HCT116 (cell line): ENCODE measurements around the gene ABLIM1. TPM values are rescaled to one million over a fixed set of nuclear protein-coding genes. Genes with fewer than 3 reads are reported as not detected.

Experiments
- ATAC-seq: fragments of 200-7000 bp; cut with Tn5 transposase; 2 replicates; pipeline ENCODE4 v1.9.1; 2020; ENCODE audit warnings: mild to moderate bottlenecking, moderate library complexity
- BruUV-seq: library from RNA; stranded (reverse); fragments of 400-500 nt; replicated peaks from 2 replicates; lab custom pipeline; 2021; lab: Mats Ljungman, UMichigan
- CTCF ChIA-PET: fragments of 300-600 bp; sonication (Branson Sonifier 250); formaldehyde crosslinking; loops from one replicate; lab custom pipeline; 2021; ENCODE audit warnings: antibody characterized with exemption; lab: Charles Lee
- POLR2A ChIA-PET: fragments of 300-600, 350-600 bp; sonication (Branson Sonifier 250); formaldehyde crosslinking; loops from one replicate; lab custom pipeline; 2021; ENCODE audit warnings: antibody characterized with exemption; lab: Charles Lee
- RAD21 ChIA-PET, 2 experiments: fragments of 300-600 bp; sonication (Branson Sonifier 250); formaldehyde crosslinking; loops; one replicate each; lab custom pipeline; 2023; ENCODE audit warnings: low total read pairs in 2 of 2; ENCODE audit not compliant: uncharacterized antibody in 2 of 2, unreplicated experiment in 2 of 2, low non-redundant PET in 1 of 2; lab: Charles Lee
- DNase-seq: peaks from one replicate; pipeline ENCODE4 v3.0.0-alpha.2; 2010; ENCODE audit warnings: low read depth, low spot score
- H2AFZ ChIP-seq: fragments of 200-600 bp; shearing (Covaris generic), sonication (generic); 2 replicates; pipeline ENCODE4 v1.6.1; 2017; ENCODE audit warnings: low read depth, mixed run types, mixed read lengths, antibody characterized with exemption, low read length; ENCODE audit not compliant: poor library complexity, severe bottlenecking
- H3K27ac ChIP-seq: 2 replicates; pipeline ENCODE4 v1.5.1; 2012; ENCODE audit warnings: low read depth, low read length
- H3K27me3 ChIP-seq: fragments of 200-600 bp; sonication (generic); 2 replicates; pipeline ENCODE4 v1.6.1; 2016; ENCODE audit warnings: mixed run types, low read length, mixed read lengths; ENCODE audit not compliant: insufficient read depth
- H3K36me3 ChIP-seq, 2 experiments: fragments of 200-500 bp in 1 of 2; fragments of 200-600 bp in 1 of 2; sonication (Bioruptor generic) in 1 of 2; sonication (generic) in 1 of 2; 2 replicates each; pipeline versions ENCODE4 v1.5.1 to v1.6.1; 2014 to 2016; ENCODE audit warnings: low read length in 2 of 2, inconsistent platforms in 1 of 2, mixed read lengths in 1 of 2, mixed run types in 1 of 2; ENCODE audit not compliant: insufficient read depth in 2 of 2, control insufficient read depth in 1 of 2
- H3K4me1 ChIP-seq, 2 experiments: fragments of 200-600 bp in 1 of 2; sonication (generic) in 1 of 2; 2 replicates each; pipeline versions ENCODE4 v1.5.1 to v1.6.1; 2012 to 2017; ENCODE audit warnings: low read length in 2 of 2, inconsistent platforms in 1 of 2, mild to moderate bottlenecking in 1 of 2, mixed read lengths in 1 of 2, mixed run types in 1 of 2, moderate library complexity in 1 of 2; ENCODE audit not compliant: insufficient read depth in 2 of 2, control insufficient read depth in 1 of 2
- H3K4me2 ChIP-seq: fragments of 200-600 bp; sonication (generic); 2 replicates; pipeline ENCODE4 v1.6.1; 2017; ENCODE audit warnings: mixed run types, low read length, mixed read lengths
- H3K4me3 ChIP-seq, 2 experiments: fragments of 200-600 bp in 1 of 2; sonication (generic) in 1 of 2; replicated peaks in 1 of 2; 2 replicates each; pipeline ENCODE4 v1.5.1; 2011 to 2016; ENCODE audit warnings: low read length in 2 of 2, control low read depth in 1 of 2, low read depth in 1 of 2, mild to moderate bottlenecking in 1 of 2, mixed read lengths in 1 of 2, mixed run types in 1 of 2
- H3K79me2 ChIP-seq: fragments of 200-600 bp; sonication (generic); 2 replicates; pipeline ENCODE4 v1.6.1; 2017; ENCODE audit warnings: mild to moderate bottlenecking, mixed run types, low read length, moderate library complexity, mixed read lengths; ENCODE audit not compliant: insufficient read depth
- H3K9ac ChIP-seq: fragments of 200-600 bp; sonication (generic); 2 replicates; pipeline ENCODE4 v1.6.1; 2016; ENCODE audit warnings: low read length, mixed read lengths
- H3K9me2 ChIP-seq: fragments of 200-600 bp; sonication (generic), shearing (Covaris generic); 2 replicates; pipeline ENCODE4 v1.6.1; 2017; ENCODE audit warnings: mixed run types, mild to moderate bottlenecking, moderate library complexity; ENCODE audit not compliant: insufficient read depth
- H3K9me3 ChIP-seq, 2 experiments: fragments of 200-500 bp in 1 of 2; fragments of 200-600 bp in 1 of 2; sonication (Bioruptor generic) in 1 of 2; sonication (generic) in 1 of 2; 2 replicates each; pipeline ENCODE4 v1.6.1; 2014 to 2017; ENCODE audit warnings: low read length in 2 of 2, mixed read lengths in 2 of 2, inconsistent platforms in 1 of 2, low read depth in 1 of 2, mild to moderate bottlenecking in 1 of 2, mixed run types in 1 of 2, moderate library complexity in 1 of 2; ENCODE audit not compliant: control insufficient read depth in 1 of 2, insufficient read depth in 1 of 2
- H4K20me1 ChIP-seq: fragments of 200-600 bp; sonication (generic), shearing (Covaris generic); 2 replicates; pipeline ENCODE4 v1.6.1; 2017; ENCODE audit warnings: mixed run types, mild to moderate bottlenecking, moderate library complexity; ENCODE audit not compliant: insufficient read depth
- CBX3 ChIP-seq: IDR thresholded peaks from 2 replicates; pipeline ENCODE4 v1.6.1; 2012; ENCODE audit warnings: low read depth
- POLR2A ChIP-seq: IDR thresholded peaks from 2 replicates; pipeline ENCODE4 v1.7.0; 2011; ENCODE audit warnings: borderline replicate concordance; ENCODE audit not compliant: insufficient read depth, insufficient read length; ENCODE audit errors: extremely low read depth
- SP1 ChIP-seq: IDR thresholded peaks from 2 replicates; pipeline ENCODE4 v1.6.1; 2012; ENCODE audit warnings: low read depth
- SRF ChIP-seq: IDR thresholded peaks from 2 replicates; pipeline ENCODE4 v1.6.1; 2012; ENCODE audit warnings: low read depth
- TCF7L2 ChIP-seq: IDR thresholded peaks from 2 replicates; pipeline ENCODE4 v1.7.0; 2011; ENCODE audit warnings: borderline replicate concordance, inconsistent platforms; ENCODE audit not compliant: insufficient read depth, insufficient read length; ENCODE audit errors: extremely low read depth
- YY1 ChIP-seq: IDR thresholded peaks from 2 replicates; pipeline ENCODE4 v1.6.1; 2011; ENCODE audit warnings: low read length, low read depth, moderate library complexity, mild to moderate bottlenecking; ENCODE audit not compliant: insufficient replicate concordance; ENCODE audit errors: extremely low read depth
- ZNF274 ChIP-seq: fragments of 200-500 bp; sonication (Bioruptor generic); IDR thresholded peaks from 2 replicates; pipeline ENCODE4 v1.6.1; 2014; ENCODE audit warnings: mild to moderate bottlenecking, low read depth, low read length, inconsistent platforms
- intact Hi-C: fragments of 100-400 bp; cut with micrococcal nuclease; formaldehyde crosslinking; loops from 2 replicates; pipeline ENCODE4 v1.10.0; 2022
- total RNA-seq: library from RNA; stranded (reverse); gene quantifications from one replicate; pipeline ENCODE4 v1.2.1, GENCODE V29; 2021; ENCODE audit not compliant: unreplicated experiment
- TF ChIP-seq, protein P1 (sequence below): IDR thresholded peaks from 2 replicates; pipeline ENCODE4 v1.6.1; 2011; ENCODE audit warnings: mild to moderate bottlenecking, low read length, moderate library complexity; ENCODE audit not compliant: insufficient replicate concordance; ENCODE audit errors: extremely low read depth
- TF ChIP-seq, protein P2 (sequence below), 3 experiments: fragments of 200-600 bp in 1 of 3; sonication (generic) in 1 of 3; IDR thresholded peaks in 2 of 3; conservative IDR thresholded peaks in 1 of 3; 2 replicates each; pipeline ENCODE4 v1.5.1; 2012 to 2017; ENCODE audit warnings: low read depth in 2 of 3, low read length in 2 of 3, antibody characterized with exemption in 1 of 3, borderline replicate concordance in 1 of 3, control low read depth in 1 of 3, mild to moderate bottlenecking in 1 of 3, mixed read lengths in 1 of 3, mixed run types in 1 of 3, moderate library complexity in 1 of 3; ENCODE audit not compliant: insufficient read depth in 1 of 3
- TF ChIP-seq, protein P3 (sequence below): IDR thresholded peaks from 2 replicates; pipeline ENCODE4 v1.6.1; 2012; ENCODE audit warnings: low read depth
- TF ChIP-seq, protein P4 (sequence below): IDR thresholded peaks from 2 replicates; pipeline ENCODE4 v1.6.1; 2012

Gene ABLIM1
- total RNA-seq, 1 experiment from 2014 or later = 96.2 TPM

DNA sequence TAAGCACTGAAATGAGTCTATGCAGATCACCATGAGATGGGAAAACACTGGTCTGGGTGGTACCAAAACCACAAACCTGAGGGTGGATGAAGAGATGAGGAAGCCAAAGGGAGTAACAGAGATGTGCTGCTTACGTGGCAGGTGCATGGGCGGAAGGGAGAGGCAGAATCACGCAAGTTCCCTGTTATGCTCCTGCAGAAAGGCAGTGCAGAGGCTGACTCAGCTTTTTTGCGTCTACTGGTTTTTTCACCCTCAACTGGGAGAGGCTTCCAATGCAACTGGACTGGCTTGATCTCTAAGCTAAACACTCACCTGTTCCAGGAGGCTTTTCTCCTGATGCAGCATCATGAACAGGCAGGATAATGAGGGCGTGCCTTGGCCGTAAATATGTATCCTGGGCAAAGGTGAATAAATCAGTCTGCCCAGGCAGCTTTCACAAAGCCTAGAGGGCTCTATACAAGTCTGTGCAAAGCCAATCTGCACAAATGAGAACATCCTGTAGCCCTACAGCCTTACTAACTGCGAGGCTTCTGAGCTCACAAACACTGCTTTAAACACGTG lies 158.4 kb downstream of the ABLIM1 start:
- H3K27ac ChIP-seq = no peak overlapping the region
- POLR2A ChIA-PET = no interaction called here
- H3K9ac ChIP-seq = no peak overlapping the region
- H3K4me2 ChIP-seq = no peak overlapping the region
- RAD21 ChIA-PET = no interaction called here
- peaks cover 0 to 15% of the 10 kb centered on the region in 2 experiments; a peak in 1 of 4 replicates for H3K4me1 ChIP-seq
- CTCF ChIA-PET = no interaction called here
- intact Hi-C loops = no loop called here
- H3K4me3 ChIP-seq = no peak overlapping the region
- TF ChIP-seq YY1 (no peak), POLR2A (no peak)
- TF ChIP-seq, protein P1, sequence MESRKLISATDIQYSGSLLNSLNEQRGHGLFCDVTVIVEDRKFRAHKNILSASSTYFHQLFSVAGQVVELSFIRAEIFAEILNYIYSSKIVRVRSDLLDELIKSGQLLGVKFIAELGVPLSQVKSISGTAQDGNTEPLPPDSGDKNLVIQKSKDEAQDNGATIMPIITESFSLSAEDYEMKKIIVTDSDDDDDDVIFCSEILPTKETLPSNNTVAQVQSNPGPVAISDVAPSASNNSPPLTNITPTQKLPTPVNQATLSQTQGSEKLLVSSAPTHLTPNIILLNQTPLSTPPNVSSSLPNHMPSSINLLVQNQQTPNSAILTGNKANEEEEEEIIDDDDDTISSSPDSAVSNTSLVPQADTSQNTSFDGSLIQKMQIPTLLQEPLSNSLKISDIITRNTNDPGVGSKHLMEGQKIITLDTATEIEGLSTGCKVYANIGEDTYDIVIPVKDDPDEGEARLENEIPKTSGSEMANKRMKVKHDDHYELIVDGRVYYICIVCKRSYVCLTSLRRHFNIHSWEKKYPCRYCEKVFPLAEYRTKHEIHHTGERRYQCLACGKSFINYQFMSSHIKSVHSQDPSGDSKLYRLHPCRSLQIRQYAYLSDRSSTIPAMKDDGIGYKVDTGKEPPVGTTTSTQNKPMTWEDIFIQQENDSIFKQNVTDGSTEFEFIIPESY = no peak
- ATAC-seq (no peak), DNase-seq (no peak)
- no peaks in the 10 kb centered on the region for H4K20me1 ChIP-seq
- peaks cover 51% of the 10 kb centered on the region for H3K79me2 ChIP-seq
- H3K27me3 ChIP-seq = no peaks in the 10 kb centered on the region
- H2AFZ ChIP-seq = no peak overlapping the region
- peaks cover 0 to 10% of the 10 kb centered on the region in 2 experiments; a peak in 1 of 4 replicates for H3K36me3 ChIP-seq
- no TSS peak for BruUV-seq
- H3K9me2 ChIP-seq = no peaks in the 10 kb centered on the region
- no peaks in the 10 kb centered on the region for H3K9me3 ChIP-seq

DNA sequence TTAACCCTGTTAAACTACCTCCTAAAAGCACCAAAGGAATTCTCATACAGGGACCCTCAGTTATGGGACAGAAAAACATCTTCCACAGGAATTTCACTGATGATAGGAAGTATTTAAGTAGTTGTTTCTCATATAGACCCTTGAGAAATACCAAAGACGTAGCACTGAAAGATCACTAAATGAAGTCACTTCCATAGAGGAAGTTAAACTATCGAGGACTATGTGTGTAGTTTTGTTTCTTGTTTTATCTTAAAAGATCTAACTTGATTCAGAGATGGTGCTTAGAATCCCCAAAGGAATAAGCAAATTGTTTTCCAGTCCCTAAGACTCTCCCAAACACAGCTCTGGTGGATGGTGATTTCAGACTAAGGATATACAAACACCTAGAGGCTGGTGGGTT lies 159.0 kb downstream of the ABLIM1 start:
- Histone ChIP-seq H3K36me3 (peaks cover 0 to 11% of the 10 kb centered on the region in 2 experiments; a peak in 1 of 4 replicates), H3K4me3 (no peak overlapping the region), H3K27me3 (no peaks in the 10 kb centered on the region), H3K79me2 (peaks cover 51% of the 10 kb centered on the region), H3K9me3 (no peaks in the 10 kb centered on the region), H4K20me1 (no peaks in the 10 kb centered on the region), H2AFZ (no peak overlapping the region), H3K9me2 (no peaks in the 10 kb centered on the region), H3K4me2 (no peak overlapping the region), H3K4me1 (peaks cover 5 to 17% of the 10 kb centered on the region in 2 experiments; a peak in 2 of 4 replicates), H3K27ac (no peak overlapping the region), H3K9ac (no peak overlapping the region)
- ChIA-PET CTCF (no interaction called here), POLR2A (no interaction called here), RAD21 (no interaction called here)
- DNase-seq (no peak), ATAC-seq (no peak)
- intact Hi-C loops = no loop called here
- BruUV-seq = no TSS peak
- TF ChIP-seq SP1 (no peak), CBX3 (no peak), TCF7L2 (no peak), ZNF274 (no peak), SRF (no peak)
- TF ChIP-seq, protein P2, sequence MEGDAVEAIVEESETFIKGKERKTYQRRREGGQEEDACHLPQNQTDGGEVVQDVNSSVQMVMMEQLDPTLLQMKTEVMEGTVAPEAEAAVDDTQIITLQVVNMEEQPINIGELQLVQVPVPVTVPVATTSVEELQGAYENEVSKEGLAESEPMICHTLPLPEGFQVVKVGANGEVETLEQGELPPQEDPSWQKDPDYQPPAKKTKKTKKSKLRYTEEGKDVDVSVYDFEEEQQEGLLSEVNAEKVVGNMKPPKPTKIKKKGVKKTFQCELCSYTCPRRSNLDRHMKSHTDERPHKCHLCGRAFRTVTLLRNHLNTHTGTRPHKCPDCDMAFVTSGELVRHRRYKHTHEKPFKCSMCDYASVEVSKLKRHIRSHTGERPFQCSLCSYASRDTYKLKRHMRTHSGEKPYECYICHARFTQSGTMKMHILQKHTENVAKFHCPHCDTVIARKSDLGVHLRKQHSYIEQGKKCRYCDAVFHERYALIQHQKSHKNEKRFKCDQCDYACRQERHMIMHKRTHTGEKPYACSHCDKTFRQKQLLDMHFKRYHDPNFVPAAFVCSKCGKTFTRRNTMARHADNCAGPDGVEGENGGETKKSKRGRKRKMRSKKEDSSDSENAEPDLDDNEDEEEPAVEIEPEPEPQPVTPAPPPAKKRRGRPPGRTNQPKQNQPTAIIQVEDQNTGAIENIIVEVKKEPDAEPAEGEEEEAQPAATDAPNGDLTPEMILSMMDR (IDR thresholded peaks at IDR 0.05 in 2 of 3, conservative IDR thresholded peaks at IDR 0.05 in 1 of 3; ENCODE audit: borderline replicate concordance in 1 of 3, insufficient read depth in 1 of 3, low read depth in 2 of 3, low read length in 2 of 3) = no peak
- TF ChIP-seq, protein P3, sequence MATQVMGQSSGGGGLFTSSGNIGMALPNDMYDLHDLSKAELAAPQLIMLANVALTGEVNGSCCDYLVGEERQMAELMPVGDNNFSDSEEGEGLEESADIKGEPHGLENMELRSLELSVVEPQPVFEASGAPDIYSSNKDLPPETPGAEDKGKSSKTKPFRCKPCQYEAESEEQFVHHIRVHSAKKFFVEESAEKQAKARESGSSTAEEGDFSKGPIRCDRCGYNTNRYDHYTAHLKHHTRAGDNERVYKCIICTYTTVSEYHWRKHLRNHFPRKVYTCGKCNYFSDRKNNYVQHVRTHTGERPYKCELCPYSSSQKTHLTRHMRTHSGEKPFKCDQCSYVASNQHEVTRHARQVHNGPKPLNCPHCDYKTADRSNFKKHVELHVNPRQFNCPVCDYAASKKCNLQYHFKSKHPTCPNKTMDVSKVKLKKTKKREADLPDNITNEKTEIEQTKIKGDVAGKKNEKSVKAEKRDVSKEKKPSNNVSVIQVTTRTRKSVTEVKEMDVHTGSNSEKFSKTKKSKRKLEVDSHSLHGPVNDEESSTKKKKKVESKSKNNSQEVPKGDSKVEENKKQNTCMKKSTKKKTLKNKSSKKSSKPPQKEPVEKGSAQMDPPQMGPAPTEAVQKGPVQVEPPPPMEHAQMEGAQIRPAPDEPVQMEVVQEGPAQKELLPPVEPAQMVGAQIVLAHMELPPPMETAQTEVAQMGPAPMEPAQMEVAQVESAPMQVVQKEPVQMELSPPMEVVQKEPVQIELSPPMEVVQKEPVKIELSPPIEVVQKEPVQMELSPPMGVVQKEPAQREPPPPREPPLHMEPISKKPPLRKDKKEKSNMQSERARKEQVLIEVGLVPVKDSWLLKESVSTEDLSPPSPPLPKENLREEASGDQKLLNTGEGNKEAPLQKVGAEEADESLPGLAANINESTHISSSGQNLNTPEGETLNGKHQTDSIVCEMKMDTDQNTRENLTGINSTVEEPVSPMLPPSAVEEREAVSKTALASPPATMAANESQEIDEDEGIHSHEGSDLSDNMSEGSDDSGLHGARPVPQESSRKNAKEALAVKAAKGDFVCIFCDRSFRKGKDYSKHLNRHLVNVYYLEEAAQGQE = no peak
- TF ChIP-seq, protein P4, sequence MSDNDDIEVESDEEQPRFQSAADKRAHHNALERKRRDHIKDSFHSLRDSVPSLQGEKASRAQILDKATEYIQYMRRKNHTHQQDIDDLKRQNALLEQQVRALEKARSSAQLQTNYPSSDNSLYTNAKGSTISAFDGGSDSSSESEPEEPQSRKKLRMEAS = no peak
